HS-5 (cell line): Measurements from ENCODE around the gene FGD3.

Experiments used
- DNase-seq: peaks from one replicate; pipeline ENCODE4 v3.0.0-alpha.2; 2012; ENCODE audit warnings: low read depth

FGD3 gene

DNA sequence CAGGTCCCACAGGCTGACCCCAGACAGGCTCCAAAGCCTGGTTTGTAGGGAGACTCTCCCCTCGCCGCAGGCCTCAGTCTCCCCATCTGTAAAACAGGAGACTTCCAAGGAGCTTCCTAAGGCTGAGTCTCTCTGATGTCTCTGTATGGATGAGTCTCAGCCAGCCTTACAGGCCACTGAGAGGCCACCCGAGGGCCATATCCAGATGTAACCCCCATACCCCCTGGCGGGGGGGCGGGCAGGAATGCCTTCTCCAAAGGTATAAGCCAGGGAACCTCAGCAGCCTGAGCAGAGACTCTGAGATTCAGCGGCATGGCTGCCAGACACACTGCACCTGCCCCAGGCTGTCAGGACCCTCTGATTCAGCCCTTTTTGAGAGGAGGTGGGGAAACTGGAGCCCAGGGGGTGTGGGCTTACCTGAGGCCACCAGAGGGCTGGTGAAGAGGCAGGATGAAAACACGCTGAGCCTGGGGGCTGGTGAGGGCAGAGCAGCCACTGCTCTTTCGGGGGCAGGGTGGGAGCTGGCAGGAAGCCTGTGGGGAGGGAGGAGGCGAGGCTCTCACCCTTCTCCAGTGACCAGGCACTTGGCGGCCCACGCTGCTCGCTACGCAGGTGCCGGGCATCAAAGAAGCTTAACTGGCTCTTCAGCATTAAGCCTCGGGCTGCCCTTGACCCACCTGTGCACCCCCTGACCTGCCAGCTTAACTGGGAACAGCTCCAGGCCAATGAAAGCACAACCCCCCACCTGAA lies 105.6 kb downstream of the FGD3 start:
- DNase-seq, result no peak

DNA sequence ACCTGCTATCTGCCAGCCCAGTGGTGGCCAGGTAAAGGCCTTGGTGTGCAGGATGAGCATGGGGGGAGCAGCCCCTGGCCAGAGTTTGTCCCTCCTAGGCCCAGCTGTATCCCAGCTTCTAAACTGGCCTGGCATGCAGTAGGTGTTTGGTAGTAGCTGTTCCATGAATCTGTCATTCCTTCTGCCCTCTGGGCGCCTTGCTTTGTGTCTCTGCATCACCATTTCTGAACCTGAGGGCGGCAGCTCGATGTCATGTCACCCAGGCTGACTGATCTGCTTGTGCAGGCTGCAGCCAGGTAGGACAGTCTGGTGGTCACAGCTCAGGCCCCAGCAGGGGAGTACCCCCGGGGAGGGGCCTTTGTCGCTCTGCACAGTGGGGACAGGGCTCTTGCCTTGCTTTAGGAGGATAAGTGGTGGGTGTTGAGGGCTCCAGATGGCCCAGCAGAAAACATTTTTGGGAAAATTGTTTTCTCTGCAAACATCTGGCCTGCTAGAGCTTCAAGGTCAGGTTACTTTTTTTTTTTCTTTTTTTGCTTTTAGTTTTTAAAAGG lies 106.5 kb downstream of the FGD3 start:
- DNase-seq, result no peak

DNA sequence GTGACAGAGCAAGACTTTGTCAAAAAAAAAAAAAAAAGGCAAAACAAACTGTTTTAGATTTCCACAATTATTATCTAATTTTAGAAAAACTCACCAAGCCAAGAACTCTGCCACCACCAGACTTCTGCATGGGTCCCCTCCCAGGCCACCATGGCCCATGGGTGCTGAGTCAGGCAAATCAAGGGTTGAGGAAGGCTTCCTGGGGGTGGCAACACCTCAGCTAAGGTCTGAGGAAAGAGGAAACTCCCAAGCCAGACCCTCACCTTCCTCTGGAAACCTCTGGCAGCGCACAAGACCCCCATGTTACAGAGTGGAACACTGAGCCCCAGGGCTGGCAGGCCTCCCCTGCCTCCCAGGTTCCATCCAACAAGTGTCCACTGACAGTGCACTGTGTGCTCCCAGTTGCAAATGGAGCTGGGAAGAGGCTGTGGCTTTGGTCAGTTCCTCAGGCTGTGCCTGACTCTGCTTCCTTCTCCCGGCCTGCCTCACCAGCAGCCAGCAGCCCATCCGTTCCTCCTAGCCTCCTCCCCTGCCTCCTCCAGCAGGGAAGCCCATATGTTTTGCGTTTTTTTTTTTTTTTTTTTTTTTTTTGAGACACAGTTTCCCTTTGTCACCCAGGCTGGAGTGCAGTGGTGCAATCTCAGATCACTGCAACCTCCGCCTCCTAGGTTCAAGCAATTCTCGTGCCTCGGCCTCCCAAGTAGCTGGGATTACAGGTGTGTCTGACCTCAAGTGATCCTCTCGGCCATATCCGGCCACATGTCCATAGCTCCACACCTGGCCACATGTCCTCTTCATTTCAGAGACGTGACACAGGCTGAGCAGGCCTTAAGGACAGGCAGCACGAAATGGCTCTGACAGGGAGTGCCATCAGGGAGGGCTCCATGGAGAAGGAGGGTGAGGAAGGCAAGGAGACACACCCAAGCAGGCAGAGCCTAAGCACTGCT lies 107.7 kb downstream of the FGD3 start:
- DNase-seq, result no peak

DNA sequence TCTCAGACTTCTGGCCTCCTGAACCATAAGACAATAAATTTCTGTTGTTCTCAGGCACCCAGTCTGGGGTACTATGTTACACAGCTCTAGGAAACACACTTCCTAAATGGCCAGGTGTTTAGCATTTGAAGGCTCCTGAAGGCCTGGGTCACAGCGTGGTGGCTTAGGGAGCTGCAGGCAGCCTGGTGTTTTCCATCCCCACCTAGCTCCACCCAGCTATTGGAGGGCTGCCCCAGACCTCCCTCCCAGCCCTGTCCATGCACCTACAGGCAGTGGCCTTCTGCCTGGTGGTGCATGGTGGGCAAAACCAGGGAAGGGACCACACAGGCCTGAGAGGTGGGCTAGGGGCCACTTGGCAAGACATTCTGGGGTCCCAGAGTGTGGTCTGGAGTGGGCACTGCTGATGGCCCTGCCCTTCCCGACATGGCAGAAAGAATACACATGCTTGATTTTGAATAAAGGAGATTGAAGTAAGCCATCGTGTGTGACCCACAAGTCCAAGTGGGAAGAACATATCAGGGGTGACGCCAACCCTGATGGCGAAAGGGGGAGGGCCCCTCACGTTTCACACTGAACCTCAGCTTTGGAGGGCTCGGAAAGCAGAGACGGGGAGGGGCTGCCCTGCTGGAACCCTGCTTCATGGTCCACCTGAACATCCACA lies 109.8 kb downstream of the FGD3 start:
- DNase-seq, result no peak

DNA sequence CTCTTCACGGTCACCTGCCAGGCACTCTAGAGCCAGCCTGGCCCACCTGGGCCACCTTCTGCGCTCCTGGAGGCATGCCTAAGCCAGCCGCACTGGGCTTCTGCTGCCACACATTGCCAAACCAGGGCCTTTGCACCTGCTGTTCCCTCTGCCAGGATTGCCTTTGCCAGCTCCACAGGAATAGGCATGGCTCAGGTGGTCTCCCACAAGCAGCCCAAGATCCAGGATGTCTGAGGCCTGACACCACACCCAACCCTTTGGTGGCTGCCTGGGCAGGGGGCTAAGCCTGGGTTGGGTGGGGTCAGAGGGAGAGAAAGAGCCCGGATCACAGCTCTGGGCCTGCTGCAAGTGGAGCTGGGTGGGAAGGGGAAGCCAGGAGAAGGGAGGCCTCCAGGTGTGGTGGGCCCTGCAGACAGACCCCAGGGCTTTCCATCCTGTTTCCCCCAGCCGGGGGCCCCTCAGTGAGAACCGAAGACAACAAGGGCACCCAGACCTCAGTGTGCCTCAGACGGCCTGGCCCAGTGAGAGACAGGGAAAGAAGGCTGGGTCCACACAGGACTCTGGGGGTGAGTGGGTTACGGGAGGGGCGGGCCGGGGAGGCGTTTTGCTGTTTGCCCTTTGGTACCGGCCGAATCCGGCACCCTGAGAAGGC lies 110.5 kb downstream of the FGD3 start:
- DNase-seq, result no peak

DNA sequence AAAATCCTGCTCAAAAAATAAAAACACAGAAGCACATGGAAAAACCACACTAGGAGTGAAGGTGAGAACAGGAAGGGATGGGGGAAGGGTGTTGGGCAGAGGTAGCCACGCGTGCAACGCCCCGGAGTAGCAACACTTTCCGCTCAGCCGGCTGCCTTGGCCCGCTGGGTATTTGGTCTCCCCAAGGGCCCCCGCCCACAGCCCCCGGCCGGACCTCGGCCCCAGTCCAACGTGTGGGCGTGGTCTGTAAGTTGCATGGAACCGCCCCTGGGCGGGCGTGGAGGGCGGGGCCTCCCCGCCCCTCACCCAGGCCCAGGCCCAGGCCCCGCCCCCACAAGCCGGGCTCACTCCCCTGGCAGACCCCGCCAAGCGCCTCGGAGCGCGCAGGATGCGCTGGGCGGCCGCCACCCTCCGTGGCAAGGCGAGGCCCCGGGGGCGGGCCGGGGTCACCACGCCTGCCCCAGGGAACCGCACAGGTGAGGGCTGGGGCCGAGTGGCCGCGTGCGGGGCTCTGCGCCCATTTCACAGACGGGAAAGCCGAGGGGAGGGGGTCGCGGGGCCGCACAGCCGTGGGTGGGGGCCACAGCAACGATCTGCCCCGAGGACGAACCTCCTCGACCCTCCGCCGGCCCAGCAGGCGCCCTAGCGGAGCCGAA lies 111.2 kb downstream of the FGD3 start, which contains the start of gene SUSD3:
SUSD3 (plus strand) TSS at position 347 of the 656 bp plus-strand sequence; CDS start at position 389, 42 bp downstream.
- DNase-seq, result no peak

DNA sequence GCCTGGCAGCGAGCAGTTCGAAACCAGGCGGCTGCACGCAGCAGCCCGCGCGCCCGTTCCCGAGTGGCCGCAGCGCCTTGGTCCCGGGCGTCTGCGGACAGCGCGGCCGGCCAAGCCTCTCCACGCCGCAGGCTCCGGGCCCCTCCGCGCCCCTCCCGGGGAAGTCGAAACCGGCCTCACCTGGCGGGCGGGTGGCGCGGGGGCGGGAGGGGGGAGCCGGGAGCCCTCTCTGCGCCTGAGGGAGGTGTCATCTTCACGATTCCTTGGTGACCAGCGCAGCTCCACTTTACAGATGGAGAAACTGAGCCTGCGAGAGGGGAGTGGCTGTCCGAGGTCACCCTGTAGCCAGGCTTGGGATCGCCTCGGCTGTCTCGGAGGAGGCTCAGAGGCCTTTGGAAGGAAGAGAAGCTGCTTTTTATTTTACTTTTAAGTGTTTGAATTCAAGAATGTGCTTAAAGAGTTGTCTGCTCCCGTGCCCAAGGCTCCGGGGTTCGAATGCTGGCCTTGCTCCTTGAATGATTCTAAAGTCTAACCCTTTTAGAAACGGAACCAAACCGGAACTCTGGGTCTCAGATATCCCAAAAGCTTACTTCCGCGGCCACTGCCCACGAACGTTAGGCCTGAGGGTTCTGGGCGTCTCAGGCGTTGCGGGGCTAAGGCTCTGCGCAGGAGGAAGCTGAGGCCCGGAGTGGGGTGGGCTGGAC lies 111.8 kb downstream of the FGD3 start:
- no peak for DNase-seq

DNA sequence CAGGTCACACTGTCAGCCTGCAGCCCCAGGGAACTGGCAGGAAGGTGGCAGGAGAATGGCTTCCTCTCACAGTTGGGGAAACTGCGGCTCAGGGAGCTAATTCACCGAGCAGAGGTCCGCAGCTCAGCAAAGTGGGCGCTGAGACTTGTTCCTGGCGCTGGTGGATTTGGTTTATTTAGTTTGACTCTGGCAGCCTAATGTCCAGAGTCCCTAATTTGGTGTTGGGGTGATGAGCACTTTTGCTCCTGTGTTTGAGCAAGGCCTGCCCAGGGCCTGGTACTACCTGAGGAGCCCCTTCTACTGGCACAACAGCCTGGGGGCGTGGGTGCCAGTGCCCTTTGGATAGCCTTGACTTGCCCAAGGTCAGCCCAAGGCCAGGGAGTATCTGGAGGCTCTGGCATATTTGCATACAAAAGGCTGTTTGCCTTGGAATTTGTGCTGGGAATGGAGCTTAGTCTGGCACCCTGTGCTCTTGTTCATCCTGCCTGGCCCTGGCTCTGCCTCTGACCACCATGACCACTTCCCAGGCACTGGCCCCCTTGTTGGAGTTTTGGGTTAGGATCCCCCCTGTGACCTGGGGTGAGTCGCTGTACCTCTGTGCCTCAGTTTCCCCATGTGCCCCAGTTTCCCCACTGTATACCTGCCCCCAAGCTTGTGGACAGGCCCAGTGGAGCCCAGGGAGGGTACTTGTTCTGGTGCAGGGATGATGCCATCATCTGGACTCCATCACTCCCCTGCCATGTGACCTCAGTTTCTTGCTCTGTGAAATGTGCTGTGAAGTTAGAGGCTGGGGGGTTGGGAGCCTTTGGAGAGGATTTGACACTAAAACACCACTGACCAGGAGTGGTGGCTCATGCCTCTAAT lies 112.6 kb downstream of the FGD3 start:
- DNase-seq, result no peak

DNA sequence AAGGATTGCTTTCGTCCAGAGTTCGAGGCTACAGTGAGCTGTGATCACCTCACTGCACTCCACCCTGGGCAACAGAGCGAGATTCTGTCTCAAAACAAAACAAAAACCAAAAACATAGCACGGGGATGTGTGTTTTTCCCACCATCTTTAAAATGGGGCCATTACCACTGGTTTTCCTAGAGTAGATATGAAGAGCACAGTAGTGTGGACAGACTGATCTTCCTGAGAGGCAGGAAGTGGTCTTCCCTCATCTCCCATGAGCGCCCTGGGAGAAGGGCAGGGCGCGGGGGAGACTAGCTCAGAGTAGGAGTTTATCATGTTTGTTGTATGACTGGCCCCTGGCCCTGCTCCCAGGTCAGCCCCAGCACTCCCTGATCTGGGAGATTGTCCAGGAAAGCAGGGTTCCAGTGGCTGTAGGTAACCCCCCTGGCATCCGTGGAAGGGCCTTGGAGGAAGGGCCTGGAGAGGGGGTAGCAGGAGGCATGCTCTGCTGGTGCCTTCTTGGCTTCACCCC lies 113.5 kb downstream of the FGD3 start:
- peak; percentile 61 for DNase-seq

DNA sequence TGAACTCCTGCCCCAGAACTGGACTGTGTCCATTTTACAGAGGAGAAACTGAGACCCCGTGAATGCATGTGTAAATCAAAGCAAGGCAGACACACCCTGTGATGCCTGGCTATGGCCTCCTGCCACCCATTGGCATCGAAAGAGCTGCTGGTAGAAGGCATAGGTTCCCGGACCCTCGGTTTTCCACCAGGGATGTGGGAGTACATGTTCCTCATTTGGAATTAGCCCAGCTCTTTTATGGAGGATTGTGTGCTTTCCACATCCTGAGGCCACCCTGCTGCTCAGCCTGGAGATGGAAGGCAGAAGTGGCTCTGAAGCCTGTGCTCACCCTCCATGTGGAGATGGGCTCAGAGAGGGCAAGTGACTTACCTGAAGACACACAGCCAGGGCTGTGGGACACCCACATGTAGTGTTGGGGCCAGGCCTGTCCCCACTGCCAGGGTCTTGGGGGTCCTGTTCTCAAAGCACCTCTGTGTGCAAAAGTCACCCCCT lies 114.0 kb downstream of the FGD3 start:
- no peak for DNase-seq

DNA sequence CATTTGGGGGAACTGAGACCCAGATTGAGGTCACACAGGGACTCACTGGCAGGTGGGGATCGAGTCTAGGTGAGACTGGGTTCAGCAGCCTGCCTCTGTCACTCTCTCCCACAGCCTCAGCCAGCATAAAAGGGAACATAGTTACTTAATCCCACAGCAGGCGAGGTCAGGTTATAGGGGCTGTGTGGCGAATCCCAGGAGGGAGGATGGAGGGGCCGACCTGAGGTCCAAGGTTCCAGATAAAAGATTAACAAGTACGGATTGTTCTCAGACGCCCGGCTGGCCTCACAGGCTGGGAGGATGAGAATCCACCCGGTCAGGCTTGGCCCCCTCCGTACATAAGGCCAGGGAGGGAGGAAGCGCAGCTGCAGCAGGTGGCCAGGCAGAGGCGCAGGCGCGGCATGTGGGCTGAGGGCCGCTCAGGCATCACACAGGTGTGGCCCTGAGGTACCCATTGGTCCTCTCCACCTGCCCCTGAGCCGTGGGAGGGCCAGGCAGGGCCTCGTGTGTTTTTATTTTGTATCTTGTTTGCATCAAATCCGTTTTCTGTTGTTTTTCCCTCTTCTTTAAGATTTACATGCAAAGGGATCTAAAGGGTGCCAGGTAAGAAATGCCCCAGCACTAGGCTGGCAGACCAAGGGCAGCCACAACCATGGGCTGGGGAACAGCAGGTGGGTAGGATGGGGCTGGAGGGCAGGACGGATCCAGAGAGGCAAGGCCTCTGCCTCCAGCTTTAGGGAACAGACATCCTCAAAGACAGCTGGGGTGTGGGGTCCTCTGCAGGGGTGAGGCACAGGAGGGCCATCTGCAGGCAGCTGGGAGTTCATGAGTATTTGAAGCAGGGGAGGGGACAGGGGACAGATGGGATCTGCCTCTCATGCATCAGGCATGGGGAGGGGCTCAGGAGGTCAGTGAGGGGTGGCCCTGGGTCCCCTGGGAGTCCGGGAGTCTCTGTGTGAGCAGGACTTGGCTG lies 114.8 kb downstream of the FGD3 start:
- no peak for DNase-seq

DNA sequence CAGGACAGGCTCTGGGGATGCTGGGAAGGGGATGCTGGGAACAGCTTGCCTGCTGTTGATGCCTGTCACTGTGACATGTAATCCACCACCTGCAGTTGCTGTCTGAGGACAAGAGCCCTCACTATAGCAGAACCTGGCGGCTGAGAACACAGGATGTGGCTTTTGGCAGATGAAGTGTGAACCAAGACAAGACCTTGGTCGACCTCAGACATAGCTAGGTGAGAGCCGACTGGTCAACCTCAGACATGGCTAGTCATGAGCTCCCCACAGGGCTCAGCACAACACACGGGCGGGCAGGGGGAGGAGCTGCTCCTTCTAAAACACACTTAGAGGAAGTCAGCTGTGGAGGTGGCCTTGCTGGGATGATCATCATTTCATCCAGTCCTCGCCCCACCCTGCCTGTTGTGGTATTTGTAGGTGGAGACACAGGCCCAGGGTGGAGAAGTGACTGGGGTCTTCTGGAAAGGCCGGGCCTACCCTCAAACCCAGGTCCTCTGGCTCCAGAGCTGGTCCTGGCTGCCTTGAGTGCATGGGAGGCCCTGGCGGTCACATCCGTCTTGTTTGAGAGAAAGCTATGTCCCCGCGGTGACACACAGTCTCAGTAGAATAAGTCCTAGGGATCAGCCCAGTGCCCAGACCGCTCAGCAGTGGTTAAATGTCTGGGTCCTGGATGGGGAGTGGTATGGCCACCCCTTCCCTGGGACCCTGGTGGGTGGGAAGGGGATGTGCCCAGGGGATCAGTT lies 117.2 kb downstream of the FGD3 start:
- no peak for DNase-seq

DNA sequence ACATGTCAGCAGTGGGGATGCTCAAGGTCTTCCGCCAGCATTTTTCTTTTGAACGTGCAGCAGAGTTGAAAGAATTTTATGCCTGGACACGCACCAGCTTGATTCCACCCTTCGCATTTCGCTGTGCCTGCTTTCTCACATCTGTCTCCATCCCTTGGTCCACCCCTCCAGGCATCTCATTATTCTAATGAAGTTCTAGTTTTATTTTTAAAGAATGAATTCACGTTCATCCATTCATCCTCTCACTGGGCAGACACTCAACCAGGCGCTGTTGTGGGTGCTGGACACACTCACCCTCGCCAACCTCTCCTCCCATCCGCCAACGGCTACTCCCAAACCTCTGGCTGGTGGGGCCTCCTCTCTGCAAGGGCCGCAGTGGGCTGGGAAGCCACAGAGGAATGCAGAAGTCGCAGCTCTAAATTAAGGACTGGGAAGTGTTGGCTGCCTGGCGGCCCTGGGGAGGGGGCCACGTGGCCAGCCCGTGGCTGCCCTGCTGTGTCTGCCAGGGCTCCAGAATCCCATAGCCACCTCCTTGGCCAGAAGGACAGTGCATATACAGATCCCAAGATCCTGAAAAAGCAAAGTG lies 117.9 kb downstream of the FGD3 start:
- DNase-seq, result no peak

DNA sequence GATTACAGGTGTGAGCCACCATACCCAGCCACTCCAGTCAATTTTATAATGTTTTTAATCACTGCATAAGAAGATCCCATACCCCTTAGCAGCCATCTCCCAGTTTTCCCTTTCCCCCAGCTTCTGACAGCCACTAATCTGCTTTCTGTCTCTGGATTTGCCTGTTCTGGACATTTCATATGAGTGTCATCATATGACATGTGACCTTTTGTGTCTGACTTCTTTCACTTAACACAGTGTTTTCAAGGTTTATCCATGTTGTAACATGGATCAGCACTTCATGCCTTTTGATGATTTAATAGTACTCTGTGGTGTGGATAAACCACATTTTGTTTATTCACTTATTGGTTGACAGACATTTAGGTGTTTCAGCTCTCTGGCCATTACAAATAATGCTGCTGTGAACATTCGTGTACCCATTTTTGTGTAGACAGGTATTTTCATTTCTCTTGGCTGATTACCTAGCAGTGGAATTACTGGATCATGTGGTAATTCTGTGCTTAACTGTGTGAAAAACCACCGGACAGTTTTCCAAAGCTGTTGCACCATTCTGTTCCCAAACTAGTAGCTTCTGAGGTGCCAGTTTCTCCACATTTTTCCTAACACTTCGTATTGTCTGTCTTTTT lies 119.8 kb downstream of the FGD3 start:
- no peak for DNase-seq

DNA sequence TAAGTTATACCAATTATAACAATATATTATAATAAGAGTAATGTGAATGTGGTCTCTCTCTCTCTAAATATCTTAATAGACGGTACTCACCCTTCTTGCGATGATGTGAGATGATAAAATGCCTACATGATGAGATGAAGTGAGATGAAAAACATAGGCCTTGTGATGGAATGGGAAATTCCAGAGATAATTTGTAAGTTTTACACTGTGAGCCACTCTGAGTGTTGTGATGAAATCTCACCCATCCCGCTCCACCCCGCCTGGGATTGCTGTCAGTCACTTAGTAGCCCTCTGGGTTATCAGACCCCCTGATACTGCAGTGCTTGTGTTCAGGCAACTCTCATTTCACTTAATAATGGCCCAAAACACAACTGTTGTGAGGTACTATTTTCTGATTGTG lies 121.6 kb downstream of the FGD3 start:
- DNase-seq, result no peak

DNA sequence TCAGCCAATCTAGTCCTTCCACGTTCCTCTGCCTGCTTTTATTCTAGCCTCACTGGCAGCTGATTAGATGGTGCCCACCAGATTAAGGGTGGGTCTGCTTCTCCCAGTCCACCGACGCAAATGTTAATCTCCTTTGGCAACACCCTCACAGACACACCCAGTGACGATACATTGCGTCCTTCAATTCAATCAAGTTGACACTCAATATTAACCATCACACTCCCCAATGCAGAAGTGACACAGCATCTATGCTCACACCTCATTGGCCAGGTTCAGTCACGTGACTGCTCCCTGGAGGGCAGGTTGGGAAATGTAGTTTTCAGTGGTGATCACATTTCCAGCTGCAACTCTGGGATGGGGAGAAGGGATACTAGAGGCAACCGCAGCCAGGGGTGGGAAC lies 124.1 kb downstream of the FGD3 start:
- no peak for DNase-seq
